PFSK-1 (cell line): ENCODE data around the gene CD82.

Experiments
- POLR2AphosphoS5 ChIP-seq: IDR thresholded peaks from 2 replicates; pipeline ENCODE4 v1.6.1; 2012; ENCODE audit warnings: low read depth, mild to moderate bottlenecking, control low read depth, low read length, moderate library complexity
- TF ChIP-seq, protein P1 (sequence below), 2 experiments: IDR thresholded peaks; 2 replicates each; pipeline versions ENCODE4 v1.6.1 to v1.8.0; 2011 to 2012; ENCODE audit warnings: low read depth in 2 of 2, low read length in 2 of 2, control low read depth in 1 of 2, inconsistent platforms in 1 of 2, mild to moderate bottlenecking in 1 of 2, moderate library complexity in 1 of 2; ENCODE audit not compliant: insufficient read depth in 1 of 2

DNA sequence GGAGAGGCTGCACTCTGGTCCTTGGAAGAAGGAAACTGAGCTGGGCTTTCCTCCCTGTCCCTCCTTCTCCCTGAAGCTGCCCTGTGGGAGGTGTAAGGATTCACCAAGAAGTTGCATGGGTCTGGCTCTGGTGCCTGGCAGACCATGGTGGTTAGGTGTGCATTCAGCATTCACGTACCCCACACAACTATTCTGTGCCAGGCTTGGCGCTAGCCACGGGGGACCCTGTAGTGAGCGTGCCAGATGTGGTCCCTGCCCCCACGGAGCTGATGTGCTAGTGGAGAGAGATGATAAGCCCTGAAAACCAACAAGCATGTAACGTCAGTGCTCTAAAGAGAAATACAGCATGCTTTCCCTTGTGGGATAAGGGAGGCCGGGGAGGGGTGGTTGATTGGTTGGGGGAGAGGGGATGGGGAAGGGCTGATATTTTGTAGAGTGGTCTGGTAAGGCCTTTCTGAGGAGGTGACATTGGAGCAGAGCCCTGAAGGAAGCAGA is 48.9 kb downstream of the CD82 start:
- TF ChIP-seq POLR2AphosphoS5: no peak
- TF ChIP-seq, protein P1, sequence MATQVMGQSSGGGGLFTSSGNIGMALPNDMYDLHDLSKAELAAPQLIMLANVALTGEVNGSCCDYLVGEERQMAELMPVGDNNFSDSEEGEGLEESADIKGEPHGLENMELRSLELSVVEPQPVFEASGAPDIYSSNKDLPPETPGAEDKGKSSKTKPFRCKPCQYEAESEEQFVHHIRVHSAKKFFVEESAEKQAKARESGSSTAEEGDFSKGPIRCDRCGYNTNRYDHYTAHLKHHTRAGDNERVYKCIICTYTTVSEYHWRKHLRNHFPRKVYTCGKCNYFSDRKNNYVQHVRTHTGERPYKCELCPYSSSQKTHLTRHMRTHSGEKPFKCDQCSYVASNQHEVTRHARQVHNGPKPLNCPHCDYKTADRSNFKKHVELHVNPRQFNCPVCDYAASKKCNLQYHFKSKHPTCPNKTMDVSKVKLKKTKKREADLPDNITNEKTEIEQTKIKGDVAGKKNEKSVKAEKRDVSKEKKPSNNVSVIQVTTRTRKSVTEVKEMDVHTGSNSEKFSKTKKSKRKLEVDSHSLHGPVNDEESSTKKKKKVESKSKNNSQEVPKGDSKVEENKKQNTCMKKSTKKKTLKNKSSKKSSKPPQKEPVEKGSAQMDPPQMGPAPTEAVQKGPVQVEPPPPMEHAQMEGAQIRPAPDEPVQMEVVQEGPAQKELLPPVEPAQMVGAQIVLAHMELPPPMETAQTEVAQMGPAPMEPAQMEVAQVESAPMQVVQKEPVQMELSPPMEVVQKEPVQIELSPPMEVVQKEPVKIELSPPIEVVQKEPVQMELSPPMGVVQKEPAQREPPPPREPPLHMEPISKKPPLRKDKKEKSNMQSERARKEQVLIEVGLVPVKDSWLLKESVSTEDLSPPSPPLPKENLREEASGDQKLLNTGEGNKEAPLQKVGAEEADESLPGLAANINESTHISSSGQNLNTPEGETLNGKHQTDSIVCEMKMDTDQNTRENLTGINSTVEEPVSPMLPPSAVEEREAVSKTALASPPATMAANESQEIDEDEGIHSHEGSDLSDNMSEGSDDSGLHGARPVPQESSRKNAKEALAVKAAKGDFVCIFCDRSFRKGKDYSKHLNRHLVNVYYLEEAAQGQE (IDR thresholded peaks at IDR 0.05; ENCODE audit: insufficient read depth in 1 of 2, low read depth in 2 of 2, low read length in 2 of 2): no peak
